B cell (primary cell): ENCODE results near the gene SPTA1. TPM values are rescaled to one million over a fixed set of nuclear protein-coding genes. Genes with fewer than 3 reads are reported as not detected.

Experiments
- ATAC-seq: fragments of 200-7000 bp; cut with Tn5 transposase; one replicate; pipeline ENCODE4 v1.10.0; 2021; ENCODE audit warnings: low read depth, mild to moderate bottlenecking, moderate number of reproducible peaks, moderate library complexity
- CTCF ChIA-PET: fragments of 350-600 bp; sonication (Branson Sonifier 250); formaldehyde crosslinking; loops from one replicate; lab custom pipeline; 2021; ENCODE audit warnings: antibody characterized with exemption, inconsistent platforms; lab: Charles Lee
- POLR2A ChIA-PET: fragments of 350-600 bp; sonication (Branson Sonifier 250); formaldehyde crosslinking; loops from one replicate; lab custom pipeline; 2021; ENCODE audit warnings: antibody characterized with exemption; lab: Charles Lee
- DNase-seq: peaks from one replicate; pipeline ENCODE4 v3.0.0; 2013
- H2AFZ ChIP-seq: 2 replicates; pipeline ENCODE4 v1.6.1; 2012; ENCODE audit warnings: mild to moderate bottlenecking, low read depth, low read length; ENCODE audit not compliant: insufficient read depth, poor library complexity, severe bottlenecking
- H3K27ac ChIP-seq, 2 donors: 1 replicate in 1 of 2; 2 replicates in 1 of 2; pipeline ENCODE4 v1.5.1; 2012 to 2013; ENCODE audit warnings: low read length in 2 of 2, mild to moderate bottlenecking in 2 of 2, moderate library complexity in 1 of 2
- H3K27me3 ChIP-seq, 4 experiments: fragments of 200-600 bp in 1 of 4; sonication (generic) in 1 of 4; replicated peaks in 1 of 4; 1 replicate in 2 of 4; 2 replicates in 2 of 4; pipeline versions ENCODE4 v1.6.1 to v1.7.0; 2013 to 2016; ENCODE audit warnings: low read length in 3 of 4, mild to moderate bottlenecking in 2 of 4, mixed read lengths in 1 of 4, moderate library complexity in 1 of 4; ENCODE audit not compliant: insufficient read depth in 4 of 4, control insufficient read depth in 3 of 4; ENCODE audit errors: control extremely low read depth in 1 of 4
- H3K36me3 ChIP-seq, 2 experiments: replicated peaks in 1 of 2; 1 replicate in 1 of 2; 2 replicates in 1 of 2; pipeline versions ENCODE4 v1.6.1 to v1.7.1; 2013; ENCODE audit warnings: low read length in 1 of 2; ENCODE audit not compliant: insufficient read depth in 2 of 2, control insufficient read depth in 1 of 2; ENCODE audit errors: control extremely low read depth in 1 of 2, extremely low read depth in 1 of 2
- H3K4me1 ChIP-seq, 2 donors: fragments of 200-600 bp in 1 of 2; sonication (generic) in 1 of 2; 1 replicate in 1 of 2; 2 replicates in 1 of 2; pipeline versions ENCODE4 v1.5.1 to v1.6.1; 2013 to 2017; ENCODE audit warnings: low read length in 2 of 2; ENCODE audit not compliant: control insufficient read depth in 2 of 2, insufficient read depth in 2 of 2
- H3K4me2 ChIP-seq: replicated peaks from 2 replicates; pipeline ENCODE3; 2012; ENCODE audit warnings: mild to moderate bottlenecking, low read depth, low read length; ENCODE audit not compliant: poor library complexity, severe bottlenecking
- H3K4me3 ChIP-seq, 5 experiments: fragments of 200-600 bp in 1 of 5; sonication (generic) in 1 of 5; 1 replicate in 3 of 5; 2 replicates in 2 of 5; pipeline versions ENCODE4 v1.5.1 to v1.7.0; 2011 to 2016; ENCODE audit warnings: low read length in 4 of 5, mild to moderate bottlenecking in 4 of 5, low read depth in 2 of 5, control low read depth in 1 of 5, moderate library complexity in 1 of 5; ENCODE audit not compliant: insufficient read depth in 1 of 5; ENCODE audit errors: control extremely low read depth in 1 of 5, extremely low read depth in 1 of 5
- H3K79me2 ChIP-seq: fragments of 200-600 bp; sonication (generic); one replicate; pipeline ENCODE4 v1.6.0; 2016; ENCODE audit warnings: low read length; ENCODE audit not compliant: control insufficient read depth, insufficient read depth
- H3K9ac ChIP-seq: fragments of 200-600 bp; sonication (generic); 2 replicates; pipeline ENCODE4 v1.6.1; 2017; ENCODE audit warnings: mild to moderate bottlenecking, low read length, moderate library complexity
- H3K9me3 ChIP-seq, 3 donors: one replicate each; pipeline versions ENCODE4 v1.6.1 to v1.7.1; 2013; ENCODE audit warnings: low read length in 2 of 3; ENCODE audit not compliant: control insufficient read depth in 2 of 3, insufficient read depth in 1 of 3; ENCODE audit errors: control extremely low read depth in 1 of 3
- H4K20me1 ChIP-seq: 2 replicates; pipeline ENCODE4 v1.6.0; 2012; ENCODE audit warnings: mild to moderate bottlenecking, low read length; ENCODE audit not compliant: insufficient read depth, control insufficient read depth, poor library complexity, severe bottlenecking
- H3K27ac Mint-ChIP-seq: one replicate; pipeline ENCODE4 v1.8.0; 2021; ENCODE audit warnings: mixed read lengths
- H3K27me3 Mint-ChIP-seq: one replicate; pipeline ENCODE4 v1.8.0; 2021; ENCODE audit warnings: mixed read lengths
- H3K4me1 Mint-ChIP-seq: one replicate; pipeline ENCODE4 v1.8.0; 2021; ENCODE audit warnings: mixed read lengths
- H3K4me3 Mint-ChIP-seq: one replicate; pipeline ENCODE4 v1.8.0; 2021; ENCODE audit warnings: mixed read lengths
- H3K9me3 Mint-ChIP-seq: one replicate; pipeline ENCODE4 v1.8.0; 2022; ENCODE audit warnings: mixed read lengths; ENCODE audit not compliant: insufficient read depth
- CTCF ChIP-seq: fragments of 200-600 bp; IDR thresholded peaks from one replicate; pipeline ENCODE4 v1.8.0; 2022; ENCODE audit warnings: antibody characterized with exemption, mild to moderate bottlenecking
- EZH2 ChIP-seq: IDR thresholded peaks from 2 replicates; pipeline ENCODE4 v1.6.1; 2012; ENCODE audit warnings: borderline replicate concordance, low read depth, mild to moderate bottlenecking, moderate library complexity, low read length; ENCODE audit not compliant: insufficient read depth, poor library complexity, severe bottlenecking
- WGBS: methylation state at CpG from one replicate; pipeline ENCODE4 v1.1.5; 2013; ENCODE audit warnings: missing lambda C conversion rate; ENCODE audit not compliant: insufficient coverage; 5-methylcytosine and 5-hydroxymethylcytosine counted together
- intact Hi-C: fragments of 100-400 bp; cut with micrococcal nuclease; formaldehyde crosslinking; loops from one replicate; pipeline ENCODE4 v1.10.0; 2022
- polyA plus RNA-seq: library from polyadenylated mRNA; depleted of rRNA; stranded (reverse); fragments of >200 nt; gene quantifications from 2 replicates; pipeline ENCODE4 v1.2.3, GENCODE V29; 2012
- total RNA-seq, 2 donors: library from RNA; stranded (reverse); fragments of 120-200 nt in 1 of 2; gene quantifications; 1 replicate in 1 of 2; 2 replicates in 1 of 2; pipeline versions ENCODE4 v1.2.3 to v1.2.4, GENCODE V29; 2013 to 2022

Gene SPTA1
- total and polyA plus RNA-seq, 2 donors (not counting 1 experiment from before 2014, with no cell fraction given), result 0.21 TPM; not detected in 1

- Histone ChIP-seq H3K79me2 (no peaks in the 10 kb centered on the region), H3K36me3 (no peaks in the 10 kb centered on the region), H3K4me2 (no peak overlapping the region), H4K20me1 (no peaks in the 10 kb centered on the region), H3K27me3 (peaks cover 0 to 2% (median 0%) of the 10 kb centered on the region in 4 experiments), H3K9ac (no peak overlapping the region), H3K27ac (no peak overlapping the region), H3K4me1 (no peaks in the 10 kb centered on the region), H3K4me3 (no peak overlapping the region), H2AFZ (no peak overlapping the region), H3K9me3 (no peaks in the 10 kb centered on the region)
- Mint-ChIP-seq H3K27ac (no peak overlapping the region), H3K27me3 (peaks cover 18% of the 10 kb centered on the region), H3K4me3 (no peak overlapping the region), H3K9me3 (no peaks in the 10 kb centered on the region), H3K4me1 (no peaks in the 10 kb centered on the region)
- no peak for ATAC-seq
- no peak for DNase-seq
- no peak for TF ChIP-seq CTCF
- no peak for TF ChIP-seq EZH2
- POLR2A ChIA-PET, result no interaction called here
- no CpG with 5 or more reads among the region's 3 CpGs for WGBS
- intact Hi-C loops, result no loop called here
- CTCF ChIA-PET, result no interaction called here
These were observed 33.1 kb upstream of the SPTA1 start for GRCh38 chr1:158719664-158720063.

- peaks cover 0 to 1% (median 0%) of the 10 kb centered on the region in 3 donors for H3K9me3 ChIP-seq
- H3K9ac ChIP-seq, result no peak overlapping the region
- H3K27ac Mint-ChIP-seq, result no peak overlapping the region
- no peak for TF ChIP-seq EZH2
- no peak for TF ChIP-seq CTCF
- H3K4me3 ChIP-seq, result no peak overlapping the region
- intact Hi-C loops, result no loop called here
- ATAC-seq (no peak), DNase-seq (no peak)
- H3K4me1 Mint-ChIP-seq, result no peaks in the 10 kb centered on the region
- POLR2A ChIA-PET, result no interaction called here
- H2AFZ ChIP-seq, result no peak overlapping the region
- H3K4me2 ChIP-seq, result no peak overlapping the region
- no peaks in the 10 kb centered on the region for H3K36me3 ChIP-seq
- H3K4me3 Mint-ChIP-seq, result no peak overlapping the region
- CTCF ChIA-PET, result no interaction called here
- H4K20me1 ChIP-seq, result no peaks in the 10 kb centered on the region
- no peaks in the 10 kb centered on the region for H3K4me1 ChIP-seq
- no peaks in the 10 kb centered on the region for H3K79me2 ChIP-seq
- peaks cover 0 to 8% (median 0%) of the 10 kb centered on the region in 4 experiments for H3K27me3 ChIP-seq
- H3K27ac ChIP-seq, result no peak overlapping the region
- no peaks in the 10 kb centered on the region for H3K9me3 Mint-ChIP-seq
- H3K27me3 Mint-ChIP-seq, result peaks cover 21% of the 10 kb centered on the region
- WGBS, result 81% methylated on average over 5 of the region's 6 CpGs
These were observed 30.8 kb upstream of the SPTA1 start for GRCh38 chr1:158717344-158717743.
